Transverse colon (tissue), 4 donors: ENCODE data around the gene HYAL3. TPM values are rescaled to one million over a fixed set of nuclear protein-coding genes. Genes with fewer than 3 reads are reported as not detected.
A peak's percentile ranks its signal among the peaks of the same experiment; 100 is the strongest.

ENCODE experiments used
- DNase-seq: peaks from one replicate; pipeline ENCODE4 v3.0.0-alpha.2; 2019
- H3K27ac ChIP-seq, 4 donors: fragments of 200-600 bp; sonication (generic); 2 replicates each; pipeline ENCODE4 v1.5.1; 2016 to 2018; ENCODE audit warnings: inconsistent platforms in 4 of 4
- H3K27me3 ChIP-seq: fragments of 200-600 bp; sonication (generic); 2 replicates; pipeline ENCODE4 v1.5.1; 2017; ENCODE audit warnings: inconsistent platforms
- H3K36me3 ChIP-seq, 4 donors: fragments of 200-600 bp; sonication (generic); 2 replicates each; pipeline ENCODE4 v1.5.1; 2017 to 2019; ENCODE audit warnings: inconsistent platforms in 4 of 4
- H3K4me1 ChIP-seq, 4 donors: fragments of 200-600 bp; sonication (generic); 2 replicates each; pipeline ENCODE4 v1.5.1; 2017 to 2020; ENCODE audit warnings: inconsistent platforms in 4 of 4
- H3K4me3 ChIP-seq, 4 donors: fragments of 200-600 bp; sonication (generic); 1 replicate in 1 of 4; 2 replicates in 3 of 4; pipeline versions ENCODE4 v1.5.1 to v1.6.1; 2017 to 2019; ENCODE audit warnings: inconsistent platforms in 4 of 4
- H3K9me3 ChIP-seq, 2 donors: fragments of 200-600 bp; sonication (generic); 2 replicates each; pipeline ENCODE4 v1.5.1; 2017 to 2019; ENCODE audit warnings: inconsistent platforms in 2 of 2
- EP300 ChIP-seq: sonication (generic); formaldehyde crosslinking; IDR thresholded peaks from one replicate; pipeline ENCODE4 v1.6.1; 2017; ENCODE audit warnings: antibody characterized with exemption, low read depth
- POLR2A ChIP-seq: fragments of 450-650 bp; IDR thresholded peaks from one replicate; pipeline ENCODE4 v1.6.1; 2016; ENCODE audit warnings: antibody characterized with exemption, mild to moderate bottlenecking, moderate library complexity
- POLR2AphosphoS5 ChIP-seq, 3 donors: sonication (generic); formaldehyde crosslinking; IDR thresholded peaks; one replicate each; pipeline ENCODE4 v1.6.1; 2016; ENCODE audit warnings: antibody characterized with exemption in 3 of 3
- WGBS, 2 donors: methylation state at CpG; one replicate each; pipeline ENCODE4 v1.1.5; 2018; ENCODE audit warnings: low coverage in 1 of 2; 5-methylcytosine and 5-hydroxymethylcytosine counted together
- in situ Hi-C, 4 donors: fragments of 200-750 bp; cut with MboI; loops; one replicate each; pipeline versions ENCODE4 v1.15.0 to v1.15.1; 2017; ENCODE audit warnings: low sequenced_read_pairs in 3 of 4, low pct_ligation_motif_present in 1 of 4, low pct_unique_long_range_greater_than_20kb in 1 of 4
- intact Hi-C: fragments of 100-400 bp; cut with DNase I; formaldehyde crosslinking; loops from one replicate; pipeline ENCODE4 v1.15.1; 2023; ENCODE audit warnings: low total_unique reads
- total RNA-seq, 4 donors: library from RNA; depleted of rRNA; stranded (reverse); fragments of >200 nt; gene quantifications; one replicate each; pipeline ENCODE4 v1.1.0, GENCODE V29; 2016
- TF ChIP-seq, protein P1 (sequence below), 5 experiments: fragments of 200-600 bp in 3 of 5; fragments of 450-650 bp in 2 of 5; sonication (generic) in 3 of 5; IDR thresholded peaks; 1 replicate in 2 of 5; 2 replicates in 3 of 5; pipeline ENCODE4 v1.5.1; 2016 to 2017; ENCODE audit warnings: antibody characterized with exemption in 5 of 5, inconsistent platforms in 3 of 5, mild to moderate bottlenecking in 2 of 5, moderate library complexity in 1 of 5

The HYAL3 gene
- total RNA-seq, 4 donors from 2014 or later = 0.79 to 11.2 (median 3.8) TPM

GRCh38 chr3:50250514-50250913 lies 48.7 kb downstream of the HYAL3 start:
- TF ChIP-seq POLR2A (no peak), EP300 (no peak), POLR2AphosphoS5 (IDR thresholded peaks at IDR 0.05) (no peak)
- TF ChIP-seq, protein P1, sequence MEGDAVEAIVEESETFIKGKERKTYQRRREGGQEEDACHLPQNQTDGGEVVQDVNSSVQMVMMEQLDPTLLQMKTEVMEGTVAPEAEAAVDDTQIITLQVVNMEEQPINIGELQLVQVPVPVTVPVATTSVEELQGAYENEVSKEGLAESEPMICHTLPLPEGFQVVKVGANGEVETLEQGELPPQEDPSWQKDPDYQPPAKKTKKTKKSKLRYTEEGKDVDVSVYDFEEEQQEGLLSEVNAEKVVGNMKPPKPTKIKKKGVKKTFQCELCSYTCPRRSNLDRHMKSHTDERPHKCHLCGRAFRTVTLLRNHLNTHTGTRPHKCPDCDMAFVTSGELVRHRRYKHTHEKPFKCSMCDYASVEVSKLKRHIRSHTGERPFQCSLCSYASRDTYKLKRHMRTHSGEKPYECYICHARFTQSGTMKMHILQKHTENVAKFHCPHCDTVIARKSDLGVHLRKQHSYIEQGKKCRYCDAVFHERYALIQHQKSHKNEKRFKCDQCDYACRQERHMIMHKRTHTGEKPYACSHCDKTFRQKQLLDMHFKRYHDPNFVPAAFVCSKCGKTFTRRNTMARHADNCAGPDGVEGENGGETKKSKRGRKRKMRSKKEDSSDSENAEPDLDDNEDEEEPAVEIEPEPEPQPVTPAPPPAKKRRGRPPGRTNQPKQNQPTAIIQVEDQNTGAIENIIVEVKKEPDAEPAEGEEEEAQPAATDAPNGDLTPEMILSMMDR (IDR thresholded peaks at IDR 0.05) = no peak
- Histone ChIP-seq H3K9me3 (no peaks in the 10 kb centered on the region), H3K4me1 (peaks cover 21 to 68% (median 31%) of the 10 kb centered on the region in 4 donors), H3K36me3 (peaks cover 0 to 11% (median 0%) of the 10 kb centered on the region in 4 donors), H3K4me3 (no peak overlapping the region), H3K27me3 (no peaks in the 10 kb centered on the region), H3K27ac (peak overlapping the region in 1 of 4 donors; percentile 4)
- WGBS, 2 donors = 86% methylated on average over 4 of the region's 4 CpGs; no CpG with 5 or more reads in 1 of the 2 donors
- no peak for DNase-seq
- in situ Hi-C loops (no loop called here), intact Hi-C loops (no loop called here)

DNA sequence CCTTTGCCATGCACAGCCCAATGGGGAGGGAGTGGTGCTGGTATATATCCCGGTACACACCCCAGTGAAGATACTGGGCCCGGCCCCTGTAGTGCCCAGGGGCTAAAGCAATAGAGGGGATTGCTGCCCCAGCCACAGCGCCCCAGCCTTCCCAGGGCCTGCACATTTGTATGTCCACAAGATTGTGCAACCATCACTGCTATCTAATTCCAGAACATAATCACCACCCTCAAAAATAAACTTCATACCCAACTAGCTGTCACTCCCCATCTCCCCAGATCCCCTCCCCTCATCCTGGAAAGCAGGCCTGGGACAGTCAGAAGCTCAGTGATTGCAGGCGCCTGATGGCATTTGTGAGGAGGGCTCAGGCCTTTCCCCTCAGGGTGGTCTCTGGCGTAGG lies 49.7 kb downstream of the HYAL3 start:
- intact Hi-C loops = no loop called here
- H3K27me3 ChIP-seq = no peaks in the 10 kb centered on the region
- H3K9me3 ChIP-seq = no peaks in the 10 kb centered on the region
- no peak for DNase-seq
- WGBS, 2 donors = 90 to 92% methylated on average over 2 to 5 of the region's 5 CpGs
- H3K36me3 ChIP-seq = peaks cover 0 to 11% (median 0%) of the 10 kb centered on the region in 4 donors
- H3K4me1 ChIP-seq = peaks cover 28 to 70% (median 35%) of the 10 kb centered on the region in 4 donors
- in situ Hi-C loops = no loop called here
- peak overlapping the region in 3 of 4 donors; percentile 45 to 85 (median 84) for H3K27ac ChIP-seq
- TF ChIP-seq, protein P1 (IDR thresholded peaks at IDR 0.05) = no peak
- TF ChIP-seq EP300 = no peak
- TF ChIP-seq POLR2A = no peak
- no peak for TF ChIP-seq POLR2AphosphoS5 (IDR thresholded peaks at IDR 0.05)
- no peak overlapping the region for H3K4me3 ChIP-seq

- Histone ChIP-seq H3K36me3 (peaks cover 0 to 11% (median 0%) of the 10 kb centered on the region in 4 donors), H3K9me3 (no peaks in the 10 kb centered on the region), H3K27ac (peak overlapping the region; percentile 45 to 85 (median 76)), H3K4me3 (no peak overlapping the region), H3K27me3 (no peaks in the 10 kb centered on the region), H3K4me1 (peaks cover 31 to 79% (median 37%) of the 10 kb centered on the region in 4 donors)
- TF ChIP-seq POLR2A = no peak
- no peak for TF ChIP-seq EP300
- no peak for TF ChIP-seq POLR2AphosphoS5 (IDR thresholded peaks at IDR 0.05)
- TF ChIP-seq, protein P1 (IDR thresholded peaks at IDR 0.05) = no peak
- WGBS, 2 donors = 32% methylated on average over 3 of the region's 3 CpGs; no CpG with 5 or more reads in 1 of the 2 donors
- peak; percentile 65 for DNase-seq
- intact Hi-C loops = no loop called here
- in situ Hi-C loops = no loop called here
These were observed 50.8 kb downstream of the HYAL3 start for GRCh38 chr3:50248387-50248786.

DNA sequence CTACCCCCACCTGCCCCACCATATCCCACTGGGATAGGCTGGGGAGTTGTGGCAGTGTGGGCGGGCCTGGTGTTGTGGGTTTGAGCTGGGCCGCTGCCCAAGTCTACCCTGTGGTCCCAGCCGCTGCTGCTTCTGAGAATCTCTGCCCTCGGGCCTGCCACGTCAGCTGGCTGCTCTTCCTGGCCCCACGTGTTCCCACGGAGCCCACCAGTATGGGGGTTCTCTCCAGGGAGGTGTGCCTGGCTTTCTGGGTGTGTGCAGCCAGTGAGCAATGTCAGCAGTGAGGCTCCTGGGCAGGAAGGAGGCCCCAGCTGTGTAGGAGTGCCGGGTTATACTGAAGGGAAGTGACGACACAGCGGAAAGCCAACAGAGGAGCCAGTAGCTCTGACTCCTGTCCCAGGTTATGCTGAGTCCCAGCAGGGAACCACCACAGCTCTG lies 52.7 kb downstream of the HYAL3 start:
- 23% methylated on average over 10 of the region's 10 CpGs; no CpG with 5 or more reads in 1 of the 2 donors for WGBS, 2 donors
- peak; percentile 55 for DNase-seq
- peaks cover 46 to 96% (median 55%) of the 10 kb centered on the region in 4 donors for H3K4me1 ChIP-seq
- peak overlapping the region in 1 of 4 donors; percentile 48 for H3K4me3 ChIP-seq
- no peak for TF ChIP-seq EP300
- TF ChIP-seq, protein P1 (IDR thresholded peaks at IDR 0.05) = peak in 3 of 5 experiments; percentile 3 to 42 (median 15)
- intact Hi-C loops = loop anchor here (2.0 kb wide), 1 partner anchor 20 kb away; no protein-coding TSS in a partner anchor
- peak overlapping the region; percentile 67 to 85 (median 82) for H3K27ac ChIP-seq
- no peaks in the 10 kb centered on the region for H3K36me3 ChIP-seq
- H3K9me3 ChIP-seq = no peaks in the 10 kb centered on the region
- no peaks in the 10 kb centered on the region for H3K27me3 ChIP-seq
- in situ Hi-C loops = no loop called here
